Panc1 (cell line): Measurements from ENCODE around the gene CIC. TPM values are rescaled to one million over a fixed set of nuclear protein-coding genes. Genes with fewer than 3 reads are reported as not detected.

Experiments used
- ATAC-seq: fragments of 200-7000 bp; cut with Tn5 transposase; 2 replicates; pipeline ENCODE4 v1.9.1; 2020; ENCODE audit warnings: mild to moderate bottlenecking, moderate library complexity
- BruUV-seq: library from RNA; stranded (reverse); fragments of 400-500 nt; replicated peaks from 2 replicates; lab custom pipeline; 2021; lab: Mats Ljungman, UMichigan
- CTCF ChIA-PET: fragments of 300-600 bp; sonication (Branson Sonifier 250); formaldehyde crosslinking; loops from one replicate; lab custom pipeline; 2022; ENCODE audit warnings: antibody characterized with exemption; lab: Charles Lee
- POLR2A ChIA-PET: fragments of 300-600 bp; sonication (Branson Sonifier 250); formaldehyde crosslinking; loops from one replicate; lab custom pipeline; 2022; ENCODE audit warnings: antibody characterized with exemption; lab: Charles Lee
- DNase-seq: peaks from one replicate; pipeline ENCODE4 v3.0.0-alpha.2; 2010; ENCODE audit warnings: low read depth, low spot score
- H3K27ac ChIP-seq: 2 replicates; pipeline ENCODE4 v1.5.1; 2011; ENCODE audit warnings: mild to moderate bottlenecking, low read length, inconsistent platforms
- H3K27me3 ChIP-seq: fragments of 200-500 bp; sonication (Bioruptor generic); 2 replicates; pipeline ENCODE4 v1.6.0; 2014; ENCODE audit warnings: low read length, inconsistent platforms; ENCODE audit not compliant: control insufficient read depth, insufficient read depth
- H3K36me3 ChIP-seq: fragments of 200-500 bp; sonication (Bioruptor generic); 2 replicates; pipeline ENCODE4 v1.5.1; 2014; ENCODE audit warnings: inconsistent platforms, mild to moderate bottlenecking, low read length, moderate library complexity; ENCODE audit not compliant: control insufficient read depth, insufficient read depth
- H3K4me1 ChIP-seq: 2 replicates; pipeline ENCODE4 v1.5.1; 2011; ENCODE audit warnings: inconsistent platforms, mild to moderate bottlenecking, low read length, moderate library complexity; ENCODE audit not compliant: control insufficient read depth, insufficient read depth
- H3K4me3 ChIP-seq, 2 experiments: 2 replicates each; pipeline ENCODE4 v1.5.1; 2011 to 2012; ENCODE audit warnings: low read depth in 2 of 2, low read length in 2 of 2, mild to moderate bottlenecking in 2 of 2, inconsistent platforms in 1 of 2, moderate library complexity in 1 of 2
- H3K9me3 ChIP-seq: fragments of 200-500 bp; sonication (Bioruptor generic); 2 replicates; pipeline ENCODE4 v1.5.1; 2014; ENCODE audit warnings: low read depth, mild to moderate bottlenecking, inconsistent platforms, low read length, moderate library complexity; ENCODE audit not compliant: control insufficient read depth, insufficient read depth
- CTCF ChIP-seq: fragments of 450-650 bp; IDR thresholded peaks from 2 replicates; pipeline ENCODE4 v1.5.1; 2017; ENCODE audit warnings: mild to moderate bottlenecking
- POLR2AphosphoS5 ChIP-seq: IDR thresholded peaks from 2 replicates; pipeline ENCODE4 v1.6.1; 2012; ENCODE audit warnings: mild to moderate bottlenecking, low read depth, low read length, moderate library complexity
- REST ChIP-seq, 2 experiments: IDR thresholded peaks; 2 replicates each; pipeline ENCODE4 v1.6.1; 2011 to 2012; ENCODE audit warnings: low read depth in 2 of 2, control low read depth in 1 of 2, low read length in 1 of 2, mild to moderate bottlenecking in 1 of 2, moderate library complexity in 1 of 2; ENCODE audit not compliant: insufficient read depth in 1 of 2
- SIN3A ChIP-seq: IDR thresholded peaks from 2 replicates; pipeline ENCODE4 v1.6.1; 2012; ENCODE audit warnings: low read depth, mild to moderate bottlenecking, low read length, moderate library complexity, borderline replicate concordance; ENCODE audit not compliant: insufficient read depth
- TCF7L2 ChIP-seq: IDR thresholded peaks from 2 replicates; pipeline ENCODE4 v1.6.1; 2011; ENCODE audit warnings: mild to moderate bottlenecking, low read depth, low read length, inconsistent platforms
- in situ Hi-C: cut with HindIII; loops from 2 replicates; pipeline ENCODE4 v1.10.0; 2016; ENCODE audit warnings: low sequenced_read_pairs, low pct_unique_long_range_greater_than_20kb
- intact Hi-C: fragments of 100-400 bp; cut with micrococcal nuclease; formaldehyde crosslinking; loops from one replicate; pipeline ENCODE4 v1.10.0; 2022; ENCODE audit not compliant: unreplicated experiment
- total RNA-seq: library from RNA; stranded (reverse); gene quantifications from one replicate; pipeline ENCODE4 v1.2.1, GENCODE V29; 2021; ENCODE audit not compliant: unreplicated experiment

CIC gene
- total RNA-seq, 1 experiment from 2014 or later, result 67.4 TPM

GRCh38 chr19:42234364-42234763 lies 34.7 kb upstream of the CIC start:
- ChIA-PET POLR2A (no interaction called here), CTCF (no interaction called here)
- peaks cover 7% of the 10 kb centered on the region; the same call in 1 of the 2 replicates for H3K4me1 ChIP-seq
- no TSS peak for BruUV-seq
- 0 out of 2 replicates have a peak, but pooled peaks cover 5% of the 10 kb centered on the region for H3K36me3 ChIP-seq
- no peak for ATAC-seq
- in situ Hi-C loops, result no loop called here
- H3K27ac ChIP-seq, result no peak overlapping the region
- TF ChIP-seq POLR2AphosphoS5 (no peak), SIN3A (no peak), REST (IDR thresholded peaks at IDR 0.05; ENCODE audit: insufficient read depth in 1 of 2, low read depth in 2 of 2, low read length in 1 of 2) (no peak), TCF7L2 (no peak), CTCF (no peak)
- no peaks in the 10 kb centered on the region for H3K27me3 ChIP-seq
- no peak for DNase-seq
- H3K9me3 ChIP-seq, result no peaks in the 10 kb centered on the region
- H3K4me3 ChIP-seq, result no peak overlapping the region
- intact Hi-C loops, result no loop called here

- TF ChIP-seq TCF7L2 (no peak), REST (IDR thresholded peaks at IDR 0.05; ENCODE audit: insufficient read depth in 1 of 2, low read depth in 2 of 2, low read length in 1 of 2) (no peak), POLR2AphosphoS5 (no peak), CTCF (no peak), SIN3A (no peak)
- ATAC-seq (no peak; the same call in 1 of the 2 replicates), DNase-seq (no peak)
- Histone ChIP-seq H3K9me3 (no peaks in the 10 kb centered on the region), H3K27ac (no peak overlapping the region), H3K4me1 (no peaks in the 10 kb centered on the region; the same call in 1 of the 2 replicates), H3K36me3 (0 out of 2 replicates have a peak, but pooled peaks cover 3% of the 10 kb centered on the region), H3K4me3 (no peak overlapping the region), H3K27me3 (no peaks in the 10 kb centered on the region)
- no TSS peak for BruUV-seq
- intact Hi-C loops (no loop called here), in situ Hi-C loops (no loop called here)
- POLR2A ChIA-PET, result no interaction called here
- CTCF ChIA-PET, result no interaction called here
These were observed 33.9 kb upstream of the CIC start for GRCh38 chr19:42235181-42235580.
